Fibroblast of the aortic adventitia (primary cell): ENCODE measurements around the gene ZNF860. TPM values are rescaled to one million over a fixed set of nuclear protein-coding genes. Genes with fewer than 3 reads are reported as not detected.

ENCODE experiments used
- DNase-seq: peaks from one replicate; pipeline ENCODE4 v3.0.0-alpha.2; 2010; ENCODE audit warnings: low read depth
- H3K4me3 ChIP-seq: 2 replicates; pipeline ENCODE4 v1.5.1; 2011; ENCODE audit warnings: low read depth, mild to moderate bottlenecking, control low read depth, low read length, moderate library complexity
- total RNA-seq: library from RNA; depleted of rRNA; stranded (reverse); fragments of >200 nt; gene quantifications from 2 replicates; pipeline ENCODE4 v1.2.3, GENCODE V29; 2012; ENCODE audit warnings: low replicate concordance
- TF ChIP-seq, protein P1 (sequence below): IDR thresholded peaks from 2 replicates; pipeline ENCODE4 v1.5.1; 2011; ENCODE audit warnings: mild to moderate bottlenecking, low read length, control low read depth, inconsistent platforms; ENCODE audit not compliant: insufficient read depth

Gene ZNF860
- 0.33 and 1.2 TPM in 2 replicates for total RNA-seq

DNA sequence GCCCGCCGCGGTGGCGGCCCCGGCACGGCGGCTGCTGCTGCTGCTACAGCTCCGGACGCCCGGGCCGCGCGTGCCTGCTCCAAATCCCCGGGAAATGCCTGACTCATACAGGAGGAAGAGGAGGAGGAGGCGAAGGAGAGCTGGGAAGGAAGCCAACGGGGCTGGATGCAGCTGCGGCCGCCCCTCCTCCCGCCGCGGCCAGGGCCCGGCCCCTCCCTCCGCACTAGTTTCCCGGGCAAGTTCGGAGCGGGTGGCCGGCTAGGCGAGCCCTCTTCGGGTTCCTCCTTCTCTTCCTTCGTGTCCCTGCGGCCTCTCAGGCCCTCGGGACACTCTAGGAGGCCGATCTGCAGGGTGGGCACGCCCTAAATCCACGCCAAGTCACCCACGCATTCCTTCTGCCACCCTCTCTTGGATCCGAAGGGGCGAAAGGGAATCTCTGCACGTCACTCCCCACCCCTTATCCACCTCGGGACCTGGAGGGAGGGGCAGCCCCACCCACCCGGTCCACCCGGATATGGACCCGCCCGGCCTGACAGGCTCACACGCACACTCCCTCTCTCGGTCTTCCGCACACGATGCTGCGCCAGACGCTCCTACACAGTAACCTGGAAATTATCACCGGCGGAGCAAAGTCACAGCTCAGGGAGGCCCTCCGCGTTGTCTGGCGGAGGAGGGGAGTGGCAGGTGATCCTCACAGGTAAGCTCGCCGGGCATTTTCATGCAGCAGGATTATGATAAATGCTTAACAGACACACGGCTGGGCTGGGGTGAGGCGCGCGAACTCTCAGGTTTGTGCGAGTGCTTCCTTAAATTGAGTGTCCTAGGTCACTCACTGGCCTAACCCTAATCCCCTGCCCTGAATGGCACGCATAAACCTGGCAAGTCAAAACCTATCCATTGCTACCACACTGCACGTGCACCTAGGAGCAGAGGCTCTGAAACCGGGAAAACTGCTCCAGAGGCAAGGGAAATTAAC is at the start of gene ZNF860, which contains the start of gene OSBPL10:
Gene ZNF860, plus strand, starts transcription at position 545 of the 976 bp plus-strand sequence. CDS start 7,330 bp downstream, outside the sequence.
Gene OSBPL10, minus strand, starts transcription at position 57 of the 976 bp plus-strand sequence. CDS start 83 bp downstream, outside the sequence.
- peak within 1 kb of the TSS; percentile 90 for H3K4me3 ChIP-seq
- DNase-seq: peak; percentile 91
- TF ChIP-seq, protein P1, sequence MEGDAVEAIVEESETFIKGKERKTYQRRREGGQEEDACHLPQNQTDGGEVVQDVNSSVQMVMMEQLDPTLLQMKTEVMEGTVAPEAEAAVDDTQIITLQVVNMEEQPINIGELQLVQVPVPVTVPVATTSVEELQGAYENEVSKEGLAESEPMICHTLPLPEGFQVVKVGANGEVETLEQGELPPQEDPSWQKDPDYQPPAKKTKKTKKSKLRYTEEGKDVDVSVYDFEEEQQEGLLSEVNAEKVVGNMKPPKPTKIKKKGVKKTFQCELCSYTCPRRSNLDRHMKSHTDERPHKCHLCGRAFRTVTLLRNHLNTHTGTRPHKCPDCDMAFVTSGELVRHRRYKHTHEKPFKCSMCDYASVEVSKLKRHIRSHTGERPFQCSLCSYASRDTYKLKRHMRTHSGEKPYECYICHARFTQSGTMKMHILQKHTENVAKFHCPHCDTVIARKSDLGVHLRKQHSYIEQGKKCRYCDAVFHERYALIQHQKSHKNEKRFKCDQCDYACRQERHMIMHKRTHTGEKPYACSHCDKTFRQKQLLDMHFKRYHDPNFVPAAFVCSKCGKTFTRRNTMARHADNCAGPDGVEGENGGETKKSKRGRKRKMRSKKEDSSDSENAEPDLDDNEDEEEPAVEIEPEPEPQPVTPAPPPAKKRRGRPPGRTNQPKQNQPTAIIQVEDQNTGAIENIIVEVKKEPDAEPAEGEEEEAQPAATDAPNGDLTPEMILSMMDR: no peak

DNA sequence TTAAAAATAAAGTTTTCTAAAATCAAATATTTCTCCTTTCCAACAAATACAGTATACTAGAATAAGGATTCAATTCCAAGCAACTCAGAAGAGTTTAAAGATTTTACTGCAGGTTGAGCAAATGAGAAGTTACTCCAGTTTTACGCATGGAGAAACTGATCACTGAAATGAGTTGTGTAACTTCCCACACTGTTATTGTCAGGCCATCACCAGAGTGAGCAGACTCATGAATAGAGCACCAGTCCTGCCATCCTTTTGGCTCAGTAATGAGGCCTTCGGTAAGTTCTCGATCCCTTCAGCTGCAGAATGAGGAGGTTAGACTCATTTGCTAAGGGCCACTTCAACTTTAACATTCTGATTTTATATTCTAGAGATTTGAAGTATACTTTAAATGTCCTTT is 48.6 kb upstream of the ZNF860 start:
- DNase-seq: no peak
- TF ChIP-seq, protein P1: no peak
- no peak overlapping the region for H3K4me3 ChIP-seq

DNA sequence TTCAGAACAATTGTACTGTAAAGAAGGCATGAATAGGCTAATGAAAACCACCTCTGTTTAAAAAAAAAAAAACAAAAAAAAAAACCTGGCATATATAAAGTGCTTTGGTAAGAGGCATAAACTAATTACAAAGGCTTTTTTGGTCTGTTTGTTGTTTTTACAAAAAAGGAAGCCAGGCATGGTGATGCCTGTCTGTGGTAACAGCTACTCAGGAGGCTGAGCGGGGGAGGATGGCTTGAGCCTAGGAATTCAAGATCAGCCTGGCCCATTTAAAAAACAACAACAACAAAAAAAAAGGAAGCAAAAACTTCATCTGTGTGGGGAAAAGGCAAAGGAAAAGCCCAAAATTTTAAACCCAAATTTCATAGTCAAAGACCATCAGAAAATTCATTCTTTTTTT is 47.5 kb upstream of the ZNF860 start:
- no peak overlapping the region for H3K4me3 ChIP-seq
- no peak for DNase-seq
- TF ChIP-seq, protein P1: no peak

DNA sequence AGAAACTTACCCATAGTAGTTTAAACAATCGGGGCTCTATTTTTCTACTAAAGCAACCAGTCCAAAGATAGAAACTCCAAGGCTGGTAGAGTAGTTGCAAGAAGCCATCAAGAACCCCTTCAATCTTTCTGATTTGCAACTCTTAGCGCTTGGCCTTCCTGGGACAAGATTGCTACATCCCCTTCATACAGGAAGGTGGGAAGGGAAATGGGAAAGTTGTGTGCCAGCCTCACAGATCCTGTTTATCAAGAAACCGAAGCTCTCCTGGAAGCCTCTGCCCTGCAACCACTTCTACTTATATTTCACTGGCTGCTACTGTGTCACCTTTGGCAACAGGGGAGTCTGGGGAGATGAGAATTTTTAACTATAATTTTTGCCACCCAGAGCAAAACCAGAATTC is 46.7 kb upstream of the ZNF860 start:
- no peak overlapping the region for H3K4me3 ChIP-seq
- no peak for DNase-seq
- TF ChIP-seq, protein P1: no peak

DNA sequence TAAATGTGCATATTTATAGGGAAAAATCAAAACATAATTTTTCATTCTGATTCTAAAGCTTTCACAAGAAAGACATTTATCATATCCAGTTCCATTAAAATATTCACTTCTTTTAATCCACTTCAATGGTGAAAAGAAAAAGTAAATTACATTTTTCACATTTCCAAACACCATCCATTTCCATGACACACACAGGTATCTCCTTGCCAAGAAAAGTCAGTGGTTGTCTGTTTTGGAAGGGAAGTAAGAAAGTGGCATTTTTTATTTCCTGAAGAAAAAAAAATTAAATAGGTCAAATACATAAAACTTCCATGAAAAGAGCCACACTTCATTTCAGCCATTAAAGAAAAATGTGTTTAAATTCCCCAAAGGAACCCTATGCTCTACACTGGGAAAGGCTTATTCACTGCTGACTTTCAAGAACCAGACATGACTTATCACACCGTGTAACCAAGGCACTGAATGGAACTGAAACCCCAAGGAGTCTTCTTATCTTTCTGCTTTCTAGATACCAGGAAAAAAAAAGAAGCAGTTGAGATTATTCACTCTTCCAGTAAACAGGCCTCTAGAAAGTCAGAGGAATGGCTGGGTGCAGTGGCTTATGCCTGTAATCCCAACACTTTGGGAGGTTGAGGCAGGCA is 45.0 kb upstream of the ZNF860 start:
- no peak overlapping the region for H3K4me3 ChIP-seq
- TF ChIP-seq, protein P1: no peak
- peak; percentile 88 for DNase-seq

DNA sequence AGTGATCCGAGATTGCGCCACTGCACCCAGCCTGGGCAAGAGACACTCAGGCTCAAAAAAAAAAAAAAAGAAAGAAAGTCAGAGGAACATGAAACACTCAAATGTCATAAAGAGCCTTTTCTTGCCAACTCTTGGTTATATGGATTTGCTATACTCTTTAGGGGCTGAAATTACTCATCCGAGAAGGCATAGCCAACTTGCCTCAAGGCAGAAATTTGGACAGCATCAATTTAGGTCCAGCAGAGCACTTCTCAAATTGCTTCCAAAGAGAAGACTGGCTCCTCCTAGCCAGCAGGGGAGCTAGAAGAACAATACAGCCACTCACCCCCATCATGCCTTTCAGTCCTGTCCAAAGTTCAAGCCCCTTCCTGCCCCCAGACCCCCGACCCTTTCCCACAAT is 44.3 kb upstream of the ZNF860 start:
- TF ChIP-seq, protein P1: no peak
- no peak overlapping the region for H3K4me3 ChIP-seq
- DNase-seq: peak; percentile 32
